ENCODE measurements around the gene PIK3IP1.

PIK3IP1 gene

GRCh38 chr22:31302537-31302936 lies 10.2 kb upstream of the PIK3IP1 start:
- TF ChIP-seq CTCF (IDR thresholded peaks at IDR 0.05; ENCODE audit: low read depth, low read length, poor library complexity, severe bottlenecking) (no peak), EZH2phosphoT487 (IDR thresholded peaks at IDR 0.05; ENCODE audit: borderline replicate concordance, low read length) (no peak)
- Histone ChIP-seq H3K27ac (ENCODE audit: low read depth, low read length) (no peak overlapping the region), H3F3A (ENCODE audit: control insufficient read depth, insufficient read depth) (peaks cover 16% of the 10 kb centered on the region), H3K4me3 (ENCODE audit: low read length) (no peak overlapping the region), H3K9me3 (ENCODE audit: control insufficient read depth, insufficient read depth, low read length) (no peaks in the 10 kb centered on the region), H3K4me1 (ENCODE audit: control insufficient read depth, low read length) (peaks cover 23% of the 10 kb centered on the region), H3K79me2 (ENCODE audit: control insufficient read depth, low read length) (peaks cover 4% of the 10 kb centered on the region), H4K20me1 (ENCODE audit: control insufficient read depth, insufficient read depth, low read depth, low read length) (no peaks in the 10 kb centered on the region), H3K36me3 (ENCODE audit: control insufficient read depth, low read length) (no peaks in the 10 kb centered on the region), H3K27me3 (ENCODE audit: control insufficient read depth, low read length) (no peaks in the 10 kb centered on the region), H3K4me2 (ENCODE audit: low read length) (no peak overlapping the region), H3K9me2 (replicated peaks; ENCODE audit: control insufficient read depth, low read length) (no peaks in the 10 kb centered on the region)

- Histone ChIP-seq H3K4me2 (ENCODE audit: low read length) (no peak overlapping the region), H3K27ac (ENCODE audit: low read depth, low read length) (no peak overlapping the region), H3K79me2 (ENCODE audit: control insufficient read depth, low read length) (peaks cover 6% of the 10 kb centered on the region), H4K20me1 (ENCODE audit: control insufficient read depth, insufficient read depth, low read depth, low read length) (no peaks in the 10 kb centered on the region), H3K27me3 (ENCODE audit: control insufficient read depth, low read length) (no peaks in the 10 kb centered on the region), H3K36me3 (ENCODE audit: control insufficient read depth, low read length) (no peaks in the 10 kb centered on the region), H3F3A (ENCODE audit: control insufficient read depth, insufficient read depth) (peaks cover 12% of the 10 kb centered on the region; the same call in 1 of the 2 replicates), H3K4me3 (ENCODE audit: low read length) (no peak overlapping the region), H3K9me2 (replicated peaks; ENCODE audit: control insufficient read depth, low read length) (no peaks in the 10 kb centered on the region), H3K4me1 (ENCODE audit: control insufficient read depth, low read length) (peaks cover 23% of the 10 kb centered on the region), H3K9me3 (ENCODE audit: control insufficient read depth, insufficient read depth, low read length) (no peaks in the 10 kb centered on the region)
- TF ChIP-seq CTCF (IDR thresholded peaks at IDR 0.05; ENCODE audit: low read depth, low read length, poor library complexity, severe bottlenecking) = no peak
- TF ChIP-seq EZH2phosphoT487 (IDR thresholded peaks at IDR 0.05; ENCODE audit: borderline replicate concordance, low read length) = no peak
These were observed 9.7 kb upstream of the PIK3IP1 start for GRCh38 chr22:31302006-31302405.

GRCh38 chr22:31300896-31301295 lies 8.6 kb upstream of the PIK3IP1 start:
- no peak overlapping the region for H3K4me3 ChIP-seq (ENCODE audit: low read length)
- H3K9me3 ChIP-seq (ENCODE audit: control insufficient read depth, insufficient read depth, low read length) = no peaks in the 10 kb centered on the region
- no peaks in the 10 kb centered on the region for H3K9me2 ChIP-seq (replicated peaks; ENCODE audit: control insufficient read depth, low read length)
- peaks cover 17% of the 10 kb centered on the region for H3K79me2 ChIP-seq (ENCODE audit: control insufficient read depth, low read length)
- H3K36me3 ChIP-seq (ENCODE audit: control insufficient read depth, low read length) = 0 out of 2 replicates have a peak, but pooled peaks cover 4% of the 10 kb centered on the region
- no peak overlapping the region for H3K4me2 ChIP-seq (ENCODE audit: low read length)
- no peak for TF ChIP-seq CTCF (IDR thresholded peaks at IDR 0.05; ENCODE audit: low read depth, low read length, poor library complexity, severe bottlenecking)
- no peak for TF ChIP-seq EZH2phosphoT487 (IDR thresholded peaks at IDR 0.05; ENCODE audit: borderline replicate concordance, low read length)
- peaks cover 12% of the 10 kb centered on the region; the same call in 1 of the 2 replicates for H3F3A ChIP-seq (ENCODE audit: control insufficient read depth, insufficient read depth)
- peaks cover 23% of the 10 kb centered on the region for H3K4me1 ChIP-seq (ENCODE audit: control insufficient read depth, low read length)
- H3K27me3 ChIP-seq (ENCODE audit: control insufficient read depth, low read length) = no peaks in the 10 kb centered on the region
- H4K20me1 ChIP-seq (ENCODE audit: control insufficient read depth, insufficient read depth, low read depth, low read length) = no peaks in the 10 kb centered on the region
- H3K27ac ChIP-seq (ENCODE audit: low read depth, low read length) = no peak overlapping the region
